MM.1S (cell line): ENCODE data around the gene SPEF2.

Experiments used
- DNase-seq: peaks from one replicate; pipeline ENCODE4 v3.0.0-alpha.2; 2015
- H2AFZ ChIP-seq: fragments of 300-600 bp; sonication (generic); 2 replicates; pipeline ENCODE4 v1.6.0; 2016; ENCODE audit warnings: antibody characterized with exemption, low read length
- H3F3A ChIP-seq: fragments of 300-600 bp; sonication (generic); 2 replicates; pipeline ENCODE4 v1.6.1; 2016; ENCODE audit warnings: mild to moderate bottlenecking, antibody characterized with exemption, low read length, moderate library complexity, mixed read lengths; ENCODE audit not compliant: insufficient read depth
- H3K27ac ChIP-seq: fragments of 300-600 bp; sonication (generic); 2 replicates; pipeline ENCODE4 v1.5.1; 2016; ENCODE audit warnings: mild to moderate bottlenecking, low read length
- H3K27me3 ChIP-seq: fragments of 300-600 bp; sonication (generic); replicated peaks from 2 replicates; pipeline ENCODE4 v1.6.0; 2016; ENCODE audit warnings: low read length; ENCODE audit not compliant: insufficient read depth
- H3K36me3 ChIP-seq: fragments of 300-600 bp; sonication (generic); replicated peaks from 2 replicates; pipeline ENCODE4 v1.6.1; 2016; ENCODE audit warnings: mild to moderate bottlenecking, low read length, mixed read lengths; ENCODE audit not compliant: insufficient read depth
- H3K4me1 ChIP-seq: fragments of 300-600 bp; sonication (generic); 2 replicates; pipeline ENCODE4 v1.6.1; 2016; ENCODE audit warnings: low read length, mixed read lengths
- H3K4me2 ChIP-seq: fragments of 300-600 bp; sonication (generic); 2 replicates; pipeline ENCODE4 v1.6.0; 2016; ENCODE audit warnings: low read depth, low read length
- H3K4me3 ChIP-seq: fragments of 300-600 bp; sonication (generic); 2 replicates; pipeline ENCODE4 v1.5.1; 2016; ENCODE audit warnings: low read length, mixed read lengths
- H3K79me2 ChIP-seq: fragments of 300-600 bp; sonication (generic); 2 replicates; pipeline ENCODE4 v1.6.1; 2016; ENCODE audit warnings: mixed run types, low read length, mixed read lengths
- H3K9ac ChIP-seq: fragments of 300-600 bp; sonication (generic); 2 replicates; pipeline ENCODE4 v1.6.1; 2016; ENCODE audit warnings: low read length, mixed read lengths
- H3K9me2 ChIP-seq: fragments of 300-600 bp; sonication (generic); replicated peaks from 2 replicates; pipeline ENCODE4 v1.6.1; 2016; ENCODE audit warnings: mild to moderate bottlenecking, low read length, mixed read lengths; ENCODE audit not compliant: insufficient read depth
- H3K9me3 ChIP-seq: fragments of 300-600 bp; sonication (generic); replicated peaks from 2 replicates; pipeline ENCODE4 v1.6.1; 2016; ENCODE audit warnings: mild to moderate bottlenecking, low read length, mixed read lengths; ENCODE audit not compliant: insufficient read depth
- H4K20me1 ChIP-seq: fragments of 300-600 bp; sonication (generic); 2 replicates; pipeline ENCODE4 v1.6.1; 2016; ENCODE audit warnings: mild to moderate bottlenecking, low read length, moderate library complexity, mixed read lengths; ENCODE audit not compliant: insufficient read depth
- EZH2 ChIP-seq: fragments of 300-600 bp; sonication (generic); optimal IDR thresholded peaks from 2 replicates; pipeline ENCODE3; 2017; ENCODE audit warnings: low read depth, mild to moderate bottlenecking, antibody characterized with exemption, low read length, mixed read lengths
- EZH2phosphoT487 ChIP-seq: fragments of 300-600 bp; sonication (generic); IDR thresholded peaks from 2 replicates; pipeline ENCODE4 v1.6.1; 2018; ENCODE audit warnings: antibody characterized with exemption, low read length
- TF ChIP-seq, protein P1 (sequence below): fragments of 300-600 bp; sonication (generic); IDR thresholded peaks from 2 replicates; pipeline ENCODE4 v1.5.1; 2016; ENCODE audit warnings: antibody characterized with exemption, low read length, mixed read lengths

The SPEF2 gene

GRCh38 chr5:35803191-35803651, 185.6 kb downstream of the SPEF2 start:
- Histone ChIP-seq H3K4me2 (no peak overlapping the region), H4K20me1 (no peaks in the 10 kb centered on the region), H2AFZ (no peak overlapping the region), H3K27ac (no peak overlapping the region), H3K4me1 (no peaks in the 10 kb centered on the region), H3K9me2 (no peaks in the 10 kb centered on the region), H3F3A (no peaks in the 10 kb centered on the region), H3K79me2 (no peaks in the 10 kb centered on the region), H3K27me3 (no peaks in the 10 kb centered on the region), H3K9ac (no peak overlapping the region), H3K36me3 (no peaks in the 10 kb centered on the region), H3K9me3 (no peaks in the 10 kb centered on the region), H3K4me3 (no peak overlapping the region)
- TF ChIP-seq EZH2: no peak
- no peak for TF ChIP-seq EZH2phosphoT487
- TF ChIP-seq, protein P1, sequence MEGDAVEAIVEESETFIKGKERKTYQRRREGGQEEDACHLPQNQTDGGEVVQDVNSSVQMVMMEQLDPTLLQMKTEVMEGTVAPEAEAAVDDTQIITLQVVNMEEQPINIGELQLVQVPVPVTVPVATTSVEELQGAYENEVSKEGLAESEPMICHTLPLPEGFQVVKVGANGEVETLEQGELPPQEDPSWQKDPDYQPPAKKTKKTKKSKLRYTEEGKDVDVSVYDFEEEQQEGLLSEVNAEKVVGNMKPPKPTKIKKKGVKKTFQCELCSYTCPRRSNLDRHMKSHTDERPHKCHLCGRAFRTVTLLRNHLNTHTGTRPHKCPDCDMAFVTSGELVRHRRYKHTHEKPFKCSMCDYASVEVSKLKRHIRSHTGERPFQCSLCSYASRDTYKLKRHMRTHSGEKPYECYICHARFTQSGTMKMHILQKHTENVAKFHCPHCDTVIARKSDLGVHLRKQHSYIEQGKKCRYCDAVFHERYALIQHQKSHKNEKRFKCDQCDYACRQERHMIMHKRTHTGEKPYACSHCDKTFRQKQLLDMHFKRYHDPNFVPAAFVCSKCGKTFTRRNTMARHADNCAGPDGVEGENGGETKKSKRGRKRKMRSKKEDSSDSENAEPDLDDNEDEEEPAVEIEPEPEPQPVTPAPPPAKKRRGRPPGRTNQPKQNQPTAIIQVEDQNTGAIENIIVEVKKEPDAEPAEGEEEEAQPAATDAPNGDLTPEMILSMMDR: no peak
- no peak for DNase-seq

DNA sequence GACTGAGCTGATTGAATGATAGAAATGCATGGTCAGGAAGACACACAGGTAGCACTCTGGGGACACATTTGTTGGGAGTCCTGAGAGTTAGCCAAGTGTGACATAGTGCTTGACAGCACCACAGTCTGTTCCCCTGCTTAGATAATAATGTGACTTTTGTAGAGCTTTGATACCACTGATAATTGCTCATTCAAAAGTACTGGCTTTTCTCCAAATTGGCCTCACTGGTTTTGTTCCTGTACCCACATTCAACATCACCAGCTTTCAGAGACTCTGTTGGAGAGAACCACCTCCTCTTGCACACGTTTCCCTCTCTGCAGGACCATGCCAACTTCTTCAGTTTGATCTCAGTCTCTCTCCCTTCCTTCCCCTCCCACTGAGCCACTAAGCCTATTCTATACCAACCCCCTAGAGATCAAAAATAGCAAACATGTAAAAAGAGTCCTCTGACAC, 186.6 kb downstream of the SPEF2 start:
- Histone ChIP-seq H3K4me2 (no peak overlapping the region), H3K79me2 (no peaks in the 10 kb centered on the region), H2AFZ (no peak overlapping the region), H3K36me3 (no peaks in the 10 kb centered on the region), H3K4me3 (no peak overlapping the region), H3K9me3 (no peaks in the 10 kb centered on the region), H3K27ac (no peak overlapping the region), H4K20me1 (no peaks in the 10 kb centered on the region), H3K27me3 (no peaks in the 10 kb centered on the region), H3K4me1 (no peaks in the 10 kb centered on the region), H3K9me2 (no peaks in the 10 kb centered on the region), H3K9ac (no peak overlapping the region), H3F3A (no peaks in the 10 kb centered on the region)
- no peak for DNase-seq
- TF ChIP-seq, protein P1: no peak
- TF ChIP-seq EZH2: no peak
- TF ChIP-seq EZH2phosphoT487: no peak

DNA sequence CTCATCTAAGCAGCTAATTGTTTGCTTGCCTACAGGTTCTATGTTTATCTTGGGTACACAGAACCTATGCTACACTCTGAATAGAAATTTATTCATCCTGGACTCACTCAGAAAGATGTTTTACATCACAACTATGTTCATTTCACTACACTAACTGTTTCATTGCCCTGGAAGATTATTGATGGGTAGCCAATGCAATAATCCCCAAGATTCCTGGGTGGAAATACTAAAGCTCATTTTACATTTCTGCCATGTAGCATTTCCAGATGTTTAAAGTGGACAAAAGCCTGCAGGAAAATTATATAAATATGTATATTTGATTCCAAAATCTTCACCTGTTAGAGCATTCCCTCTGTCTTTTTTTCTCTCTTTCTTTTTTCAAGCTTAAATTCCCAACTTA, 187.2 kb downstream of the SPEF2 start:
- TF ChIP-seq EZH2 (no peak), EZH2phosphoT487 (no peak)
- TF ChIP-seq, protein P1: no peak

More for the DNA sequence above, 187.2 kb downstream of the SPEF2 start:
- Histone ChIP-seq H3K36me3 (no peaks in the 10 kb centered on the region), H3K79me2 (no peaks in the 10 kb centered on the region), H3K4me1 (no peaks in the 10 kb centered on the region), H3K4me3 (no peak overlapping the region), H3K4me2 (no peak overlapping the region), H4K20me1 (no peaks in the 10 kb centered on the region), H3K9ac (no peak overlapping the region), H2AFZ (no peak overlapping the region), H3K9me3 (no peaks in the 10 kb centered on the region), H3F3A (no peaks in the 10 kb centered on the region), H3K9me2 (no peaks in the 10 kb centered on the region), H3K27ac (no peak overlapping the region), H3K27me3 (no peaks in the 10 kb centered on the region)
- DNase-seq: no peak
